CD4-positive, alpha-beta memory T cell (primary cell): ENCODE measurements around the gene GTF2F2. TPM values are rescaled to one million over a fixed set of nuclear protein-coding genes. Genes with fewer than 3 reads are reported as not detected.

Source experiments
- CTCF ChIA-PET: fragments of 350-600 bp; sonication (Branson Sonifier 250); formaldehyde crosslinking; loops from one replicate; lab custom pipeline; 2021; ENCODE audit warnings: inconsistent platforms; ENCODE audit not compliant: partially characterized antibody; lab: Charles Lee
- POLR2A ChIA-PET: fragments of 350-600 bp; sonication (Branson Sonifier 250); formaldehyde crosslinking; loops from one replicate; lab custom pipeline; 2021; ENCODE audit not compliant: partially characterized antibody; lab: Charles Lee
- DNase-seq, 5 donors: peaks; one replicate each; pipeline versions ENCODE4 v3.0.0 to v3.0.0-alpha.2; 2020 to 2022; ENCODE audit warnings: mixed read lengths in 1 of 5
- H3K27ac ChIP-seq: one replicate; pipeline ENCODE4 v1.7.0; 2013; ENCODE audit warnings: low read depth, low read length
- H3K27me3 ChIP-seq: 2 replicates; pipeline ENCODE4 v1.7.0; 2013; ENCODE audit warnings: mild to moderate bottlenecking, low read length, moderate library complexity; ENCODE audit not compliant: insufficient read depth
- H3K36me3 ChIP-seq: 2 replicates; pipeline ENCODE4 v1.7.0; 2013; ENCODE audit warnings: mild to moderate bottlenecking, low read length, moderate library complexity; ENCODE audit not compliant: insufficient read depth
- H3K4me1 ChIP-seq: 2 replicates; pipeline ENCODE4 v1.7.0; 2013; ENCODE audit warnings: mild to moderate bottlenecking, low read length, moderate library complexity; ENCODE audit not compliant: insufficient read depth
- H3K4me3 ChIP-seq, 2 donors: one replicate each; pipeline ENCODE4 v1.7.0; 2013; ENCODE audit warnings: low read length in 2 of 2, mild to moderate bottlenecking in 1 of 2
- H3K9me3 ChIP-seq, 2 donors: one replicate each; pipeline ENCODE4 v1.7.0; 2013; ENCODE audit warnings: low read length in 2 of 2, control low read depth in 1 of 2; ENCODE audit not compliant: control insufficient read depth in 1 of 2
- H3K27ac Mint-ChIP-seq, 7 donors: one replicate each; pipeline ENCODE4 v1.8.0; 2020 to 2021; ENCODE audit warnings: mixed read lengths in 7 of 7, mild to moderate bottlenecking in 6 of 7, inconsistent platforms in 3 of 7, moderate library complexity in 3 of 7
- H3K27me3 Mint-ChIP-seq, 2 donors: one replicate each; pipeline ENCODE4 v1.8.0; 2020 to 2021; ENCODE audit warnings: mixed read lengths in 2 of 2
- H3K36me3 Mint-ChIP-seq, 2 donors: one replicate each; pipeline ENCODE4 v1.8.0; 2020 to 2021; ENCODE audit warnings: mixed read lengths in 2 of 2, inconsistent platforms in 1 of 2, mild to moderate bottlenecking in 1 of 2
- H3K4me1 Mint-ChIP-seq, 4 donors: one replicate each; pipeline ENCODE4 v1.8.0; 2020 to 2021; ENCODE audit warnings: mixed read lengths in 4 of 4, mild to moderate bottlenecking in 1 of 4
- H3K4me3 Mint-ChIP-seq, 8 donors: one replicate each; pipeline ENCODE4 v1.8.0; 2020 to 2021; ENCODE audit warnings: mixed read lengths in 8 of 8, mild to moderate bottlenecking in 7 of 8, moderate library complexity in 6 of 8, inconsistent platforms in 3 of 8
- H3K9me3 Mint-ChIP-seq, 8 donors: one replicate each; pipeline ENCODE4 v1.8.0; 2020 to 2021; ENCODE audit warnings: mixed read lengths in 8 of 8, mild to moderate bottlenecking in 5 of 8, inconsistent platforms in 3 of 8, moderate library complexity in 1 of 8
- intact Hi-C: fragments of 100-400 bp; cut with micrococcal nuclease; formaldehyde crosslinking; loops from one replicate; pipeline ENCODE4 v1.15.1; 2023
- polyA plus RNA-seq, 2 donors: library from polyadenylated mRNA; unstranded; fragments of 300-500 nt; fragmentation: Illumina TruSeq; gene quantifications; one replicate each; pipeline ENCODE4 v1.2.3, GENCODE V29; 2021
- total RNA-seq, 2 experiments: library from RNA; stranded (reverse); gene quantifications; one replicate each; pipeline ENCODE4 v1.2.3, GENCODE V29; 2021

The GTF2F2 gene
- total and polyA plus RNA-seq, 4 experiments from 2014 or later, result 7.9 to 14.7 (median 11.3) TPM

GRCh38 chr13:45276913-45277312, 156.6 kb downstream of the GTF2F2 start:
- Mint-ChIP-seq H3K27me3 (no peaks in the 10 kb centered on the region), H3K4me3 (no peak overlapping the region), H3K4me1 (peaks cover 0 to 2% (median 0%) of the 10 kb centered on the region in 4 donors), H3K9me3 (peaks cover 0 to 3% (median 0%) of the 10 kb centered on the region in 8 donors), H3K36me3 (peaks cover 24 to 34% of the 10 kb centered on the region in 2 donors), H3K27ac (peak overlapping the region in 1 of 7 donors; percentile 12)
- POLR2A ChIA-PET, result no interaction called here
- no peaks in the 10 kb centered on the region for H3K4me1 ChIP-seq
- H3K36me3 ChIP-seq, result no peaks in the 10 kb centered on the region
- H3K27ac ChIP-seq, result no peak overlapping the region
- intact Hi-C loops, result no loop called here
- H3K9me3 ChIP-seq, result no peaks in the 10 kb centered on the region
- no peak overlapping the region for H3K4me3 ChIP-seq
- no peaks in the 10 kb centered on the region for H3K27me3 ChIP-seq
- CTCF ChIA-PET, result no interaction called here
- no peak for DNase-seq

GRCh38 chr13:45278096-45278645, 157.9 kb downstream of the GTF2F2 start:
- Mint-ChIP-seq H3K27me3 (no peaks in the 10 kb centered on the region), H3K27ac (peak overlapping the region in 2 of 7 donors; percentile 15 to 42), H3K9me3 (peaks cover 0 to 3% (median 0%) of the 10 kb centered on the region in 8 donors), H3K4me3 (no peak overlapping the region), H3K4me1 (peaks cover 0 to 2% (median 0%) of the 10 kb centered on the region in 4 donors), H3K36me3 (peaks cover 24 to 37% of the 10 kb centered on the region in 2 donors)
- H3K27me3 ChIP-seq, result no peaks in the 10 kb centered on the region
- no peak for DNase-seq
- CTCF ChIA-PET, result no interaction called here
- no peaks in the 10 kb centered on the region for H3K9me3 ChIP-seq
- no peak overlapping the region for H3K4me3 ChIP-seq
- H3K27ac ChIP-seq, result no peak overlapping the region
- no peaks in the 10 kb centered on the region for H3K4me1 ChIP-seq
- no peaks in the 10 kb centered on the region for H3K36me3 ChIP-seq
- intact Hi-C loops, result no loop called here
- POLR2A ChIA-PET, result no interaction called here

GRCh38 chr13:45280011-45280410, 159.7 kb downstream of the GTF2F2 start:
- Mint-ChIP-seq H3K27me3 (no peaks in the 10 kb centered on the region), H3K4me3 (no peak overlapping the region), H3K4me1 (peaks cover 0 to 2% (median 0%) of the 10 kb centered on the region in 4 donors), H3K9me3 (peaks cover 0 to 3% (median 0%) of the 10 kb centered on the region in 8 donors), H3K36me3 (peaks cover 28 to 36% of the 10 kb centered on the region in 2 donors), H3K27ac (peak overlapping the region in 1 of 7 donors; percentile 42)
- ChIA-PET POLR2A (no interaction called here), CTCF (interaction anchor here (2.3 to 2.9 kb wide), 2 partner anchors 28 to 233 kb away, joined by 11 to 30 read pairs; no protein-coding TSS in a partner anchor)
- Histone ChIP-seq H3K4me1 (no peaks in the 10 kb centered on the region), H3K9me3 (no peaks in the 10 kb centered on the region), H3K27me3 (no peaks in the 10 kb centered on the region), H3K4me3 (no peak overlapping the region), H3K27ac (no peak overlapping the region), H3K36me3 (no peaks in the 10 kb centered on the region)
- DNase-seq, result no peak
- intact Hi-C loops, result no loop called here

- Histone ChIP-seq H3K4me3 (no peak overlapping the region), H3K4me1 (no peaks in the 10 kb centered on the region), H3K27ac (no peak overlapping the region), H3K9me3 (no peaks in the 10 kb centered on the region), H3K27me3 (no peaks in the 10 kb centered on the region), H3K36me3 (no peaks in the 10 kb centered on the region)
- Mint-ChIP-seq H3K27ac (no peak overlapping the region), H3K27me3 (no peaks in the 10 kb centered on the region), H3K4me3 (no peak overlapping the region), H3K36me3 (peaks cover 34 to 38% of the 10 kb centered on the region in 2 donors), H3K9me3 (peaks cover 0 to 3% (median 0%) of the 10 kb centered on the region in 8 donors), H3K4me1 (peaks cover 0 to 2% (median 0%) of the 10 kb centered on the region in 4 donors)
- peak in 3 of 5 donors; percentile 15 to 26 (median 17) for DNase-seq
- intact Hi-C loops, result loop anchor here (1.0 kb wide), 1 partner anchor 234 kb away; no protein-coding TSS in a partner anchor
- ChIA-PET POLR2A (no interaction called here), CTCF (interaction anchor here (0.6 to 2.9 kb wide), 9 partner anchors 11 to 239 kb away, joined by 3 to 30 read pairs (median 3); no protein-coding TSS in a partner anchor)
Observed at GRCh38 chr13:45280751-45281634, 160.7 kb downstream of the GTF2F2 start.

GRCh38 chr13:45282994-45283393, 162.7 kb downstream of the GTF2F2 start:
- intact Hi-C loops, result no loop called here
- no peak overlapping the region for H3K4me3 Mint-ChIP-seq
- H3K27ac Mint-ChIP-seq, result peak overlapping the region in 3 of 7 donors; percentile 48 to 76 (median 63)
- no peak overlapping the region for H3K4me3 ChIP-seq
- no peaks in the 10 kb centered on the region for H3K9me3 ChIP-seq
- no peak overlapping the region for H3K27ac ChIP-seq
- peaks cover 24 to 28% of the 10 kb centered on the region in 2 donors for H3K36me3 Mint-ChIP-seq
- no peaks in the 10 kb centered on the region for H3K4me1 ChIP-seq
- DNase-seq, result no peak
- H3K27me3 Mint-ChIP-seq, result no peaks in the 10 kb centered on the region
- H3K9me3 Mint-ChIP-seq, result no peaks in the 10 kb centered on the region
- no peaks in the 10 kb centered on the region for H3K36me3 ChIP-seq
- ChIA-PET CTCF (interaction anchor here (0.7 to 2.5 kb wide), 2 partner anchors 236 to 241 kb away, joined by 5 to 6 read pairs; no protein-coding TSS in a partner anchor), POLR2A (no interaction called here)
- peaks cover 0 to 2% (median 0%) of the 10 kb centered on the region in 4 donors for H3K4me1 Mint-ChIP-seq
- no peaks in the 10 kb centered on the region for H3K27me3 ChIP-seq

- ChIA-PET CTCF (no interaction called here), POLR2A (no interaction called here)
- Histone ChIP-seq H3K27ac (no peak overlapping the region), H3K27me3 (no peaks in the 10 kb centered on the region), H3K9me3 (no peaks in the 10 kb centered on the region), H3K4me1 (no peaks in the 10 kb centered on the region), H3K36me3 (no peaks in the 10 kb centered on the region), H3K4me3 (no peak overlapping the region)
- H3K36me3 Mint-ChIP-seq, result peaks cover 11 to 14% of the 10 kb centered on the region in 2 donors
- no peak overlapping the region for H3K4me3 Mint-ChIP-seq
- intact Hi-C loops, result no loop called here
- no peaks in the 10 kb centered on the region for H3K27me3 Mint-ChIP-seq
- H3K9me3 Mint-ChIP-seq, result no peaks in the 10 kb centered on the region
- no peak for DNase-seq
- no peak overlapping the region for H3K27ac Mint-ChIP-seq
- peaks cover 0 to 4% (median 2%) of the 10 kb centered on the region in 4 donors for H3K4me1 Mint-ChIP-seq
Observed at GRCh38 chr13:45289936-45290563, 169.7 kb downstream of the GTF2F2 start.
